ENCODE measurements around the gene CCDC127.

- TF ChIP-seq CTCF (IDR thresholded peaks at IDR 0.05; ENCODE audit: insufficient read depth, low read depth, low read length) (no peak), EZH2 (IDR thresholded peaks at IDR 0.05; ENCODE audit: insufficient read depth, low read length) (no peak)
Observed at GRCh38 chr5:185095-186070, 32.6 kb downstream of the CCDC127 start.
